ENCODE data around the gene YY1. TPM values are rescaled to one million over a fixed set of nuclear protein-coding genes. Genes with fewer than 3 reads are reported as not detected.
"Not testable (repeated sequence)": the region's sequence is repeated elsewhere in the genome, so short reads cannot be mapped to it uniquely, and the experiment has no call there.

YY1 gene
- total RNA-seq, 6 experiments from 2014 or later = 24.4 to 52.5 (median 36.1) TPM

DNA sequence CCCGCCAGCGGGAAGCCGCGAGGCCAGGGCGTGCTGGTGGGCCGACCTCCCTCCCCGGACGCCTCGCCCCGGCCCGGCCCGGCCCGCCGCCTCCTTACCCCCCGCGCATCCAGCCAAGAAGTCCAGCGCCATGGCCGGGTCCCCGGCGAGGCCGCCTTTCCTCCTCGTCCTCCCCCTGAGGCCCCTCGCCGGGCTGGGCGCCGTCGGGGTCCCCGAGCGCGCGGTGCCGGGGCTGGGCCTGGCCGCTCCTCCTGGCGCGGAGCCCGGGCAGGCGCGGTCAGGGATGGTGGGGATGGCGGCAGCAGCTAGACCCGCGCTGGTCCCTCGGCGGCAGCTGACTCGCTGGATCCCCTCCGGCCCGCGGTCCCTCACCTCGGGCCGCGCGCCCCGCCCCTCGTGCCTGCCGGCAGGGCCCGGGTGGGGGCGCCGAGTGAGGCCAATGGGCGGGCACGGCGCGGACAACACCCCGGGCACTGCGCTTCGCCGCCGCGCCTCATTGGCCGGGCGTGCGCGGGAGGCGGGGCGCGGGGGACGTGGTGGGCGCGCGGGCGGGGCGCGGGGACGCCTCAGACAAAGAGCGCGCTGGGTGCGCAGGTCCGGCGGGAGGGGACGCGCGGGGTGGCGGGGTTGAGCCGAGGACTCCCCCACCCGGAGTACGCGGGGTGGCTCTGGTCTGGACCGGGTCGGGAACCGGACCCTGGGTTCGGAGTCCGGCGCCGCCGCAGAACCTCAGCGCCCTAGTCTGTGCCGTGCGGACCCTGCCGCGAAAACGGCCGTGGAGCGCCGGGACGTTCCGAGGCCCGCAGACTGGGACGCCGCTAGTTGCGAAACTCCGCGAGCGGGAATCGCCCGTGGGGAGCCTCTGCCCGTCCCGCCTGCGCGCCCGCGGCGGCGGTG lies 67.4 kb downstream of the YY1 start, which contains the start of gene SLC25A29:
Gene SLC25A29, minus strand, starts transcription at position 344 of the 897 bp plus-strand sequence. Its CDS starts 212 bp downstream, at position 132.
- H3K27ac ChIP-seq = peak within 1 kb of the TSS; percentile 80 to 90 (median 82)
- H3K4me1 ChIP-seq = peaks cover 0 to 18% (median 6%) of the 10 kb centered on the region in 4 donors
- H3K4me3 ChIP-seq = peak within 1 kb of the TSS; percentile 70 to 89 (median 89)
- H3K9me3 ChIP-seq = no peaks in the 10 kb centered on the region
- peak; percentile 65 for TF ChIP-seq POLR2A (IDR thresholded peaks at IDR 0.05)
- TF ChIP-seq, protein P1, sequence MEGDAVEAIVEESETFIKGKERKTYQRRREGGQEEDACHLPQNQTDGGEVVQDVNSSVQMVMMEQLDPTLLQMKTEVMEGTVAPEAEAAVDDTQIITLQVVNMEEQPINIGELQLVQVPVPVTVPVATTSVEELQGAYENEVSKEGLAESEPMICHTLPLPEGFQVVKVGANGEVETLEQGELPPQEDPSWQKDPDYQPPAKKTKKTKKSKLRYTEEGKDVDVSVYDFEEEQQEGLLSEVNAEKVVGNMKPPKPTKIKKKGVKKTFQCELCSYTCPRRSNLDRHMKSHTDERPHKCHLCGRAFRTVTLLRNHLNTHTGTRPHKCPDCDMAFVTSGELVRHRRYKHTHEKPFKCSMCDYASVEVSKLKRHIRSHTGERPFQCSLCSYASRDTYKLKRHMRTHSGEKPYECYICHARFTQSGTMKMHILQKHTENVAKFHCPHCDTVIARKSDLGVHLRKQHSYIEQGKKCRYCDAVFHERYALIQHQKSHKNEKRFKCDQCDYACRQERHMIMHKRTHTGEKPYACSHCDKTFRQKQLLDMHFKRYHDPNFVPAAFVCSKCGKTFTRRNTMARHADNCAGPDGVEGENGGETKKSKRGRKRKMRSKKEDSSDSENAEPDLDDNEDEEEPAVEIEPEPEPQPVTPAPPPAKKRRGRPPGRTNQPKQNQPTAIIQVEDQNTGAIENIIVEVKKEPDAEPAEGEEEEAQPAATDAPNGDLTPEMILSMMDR (IDR thresholded peaks at IDR 0.05) = no peak
- peak; percentile 91 to 94 (median 93) for DNase-seq
- intact Hi-C loops (cut with DNase I) = loop anchor here in 1 of 2 donors (10.0 kb wide), 1 partner anchor 68 kb away; the partner anchor contains the start of gene WDR25
- ATAC-seq = peak; percentile 82 to 92 (median 89)
- no peaks in the 10 kb centered on the region for H3K36me3 ChIP-seq
- H3K27me3 ChIP-seq = no peaks in the 10 kb centered on the region
- 0% methylated on average over 18 of the region's 131 CpGs for WGBS (ENCODE audit: insufficient coverage, low coverage, low lambda C conversion rate, missing lambda C conversion rate)

DNA sequence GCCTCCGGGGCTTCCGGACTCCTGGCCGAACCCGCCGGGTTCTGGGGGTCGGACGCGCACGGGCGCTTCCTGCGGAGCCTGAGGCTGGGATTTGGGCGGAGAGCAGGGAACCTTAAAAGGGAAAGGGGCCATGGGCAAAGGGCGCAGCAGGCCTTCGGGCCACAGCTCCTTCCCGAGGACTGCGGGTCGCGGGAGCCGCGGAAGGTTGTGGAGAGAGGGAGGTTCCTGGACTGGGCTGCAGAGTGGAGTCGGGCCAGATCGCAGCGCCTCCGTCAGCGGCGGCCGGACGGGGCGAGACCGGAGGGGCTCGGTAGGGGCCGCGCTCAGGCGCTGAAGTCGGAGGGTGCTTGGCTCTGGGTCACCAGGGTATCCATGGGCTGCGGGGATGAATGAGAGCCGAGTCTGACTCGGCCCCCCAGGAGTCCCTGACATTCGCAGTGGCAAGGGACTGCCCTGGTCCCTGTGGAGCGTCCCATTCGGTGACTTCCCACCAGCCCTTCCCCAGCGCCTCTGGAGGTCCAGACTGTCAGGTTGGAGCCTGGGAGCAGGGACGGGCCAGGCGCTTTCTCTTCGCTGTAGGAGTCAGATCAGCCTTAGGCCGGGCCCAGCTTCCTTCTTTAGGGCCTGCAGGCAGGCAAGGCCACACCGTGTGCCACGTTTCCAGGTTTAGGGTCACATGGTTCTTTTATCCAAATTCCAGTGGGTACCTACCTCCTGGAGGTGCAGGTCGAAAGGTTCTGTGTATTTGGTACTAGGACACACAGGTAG lies 68.2 kb downstream of the YY1 start:
- H3K9me3 ChIP-seq = no peaks in the 10 kb centered on the region
- 7% methylated on average over 17 of the region's 49 CpGs for WGBS (ENCODE audit: insufficient coverage, low coverage, low lambda C conversion rate, missing lambda C conversion rate)
- H3K36me3 ChIP-seq = no peaks in the 10 kb centered on the region
- DNase-seq (peak in 1 of 3 donors; percentile 63), ATAC-seq (peak; percentile 3 to 22 (median 15))
- intact Hi-C loops (cut with DNase I) = loop anchor here in 1 of 2 donors (10.0 kb wide), 1 partner anchor 68 kb away; the partner anchor contains the start of gene WDR25
- H3K4me3 ChIP-seq = peak overlapping the region; percentile 70 to 89 (median 89)
- H3K4me1 ChIP-seq = peaks cover 0 to 26% (median 9%) of the 10 kb centered on the region in 4 donors
- TF ChIP-seq, protein P1 (IDR thresholded peaks at IDR 0.05) = no peak
- no peak for TF ChIP-seq POLR2A (IDR thresholded peaks at IDR 0.05)
- H3K27ac ChIP-seq = peak overlapping the region; percentile 80 to 90 (median 82)
- no peaks in the 10 kb centered on the region for H3K27me3 ChIP-seq

DNA sequence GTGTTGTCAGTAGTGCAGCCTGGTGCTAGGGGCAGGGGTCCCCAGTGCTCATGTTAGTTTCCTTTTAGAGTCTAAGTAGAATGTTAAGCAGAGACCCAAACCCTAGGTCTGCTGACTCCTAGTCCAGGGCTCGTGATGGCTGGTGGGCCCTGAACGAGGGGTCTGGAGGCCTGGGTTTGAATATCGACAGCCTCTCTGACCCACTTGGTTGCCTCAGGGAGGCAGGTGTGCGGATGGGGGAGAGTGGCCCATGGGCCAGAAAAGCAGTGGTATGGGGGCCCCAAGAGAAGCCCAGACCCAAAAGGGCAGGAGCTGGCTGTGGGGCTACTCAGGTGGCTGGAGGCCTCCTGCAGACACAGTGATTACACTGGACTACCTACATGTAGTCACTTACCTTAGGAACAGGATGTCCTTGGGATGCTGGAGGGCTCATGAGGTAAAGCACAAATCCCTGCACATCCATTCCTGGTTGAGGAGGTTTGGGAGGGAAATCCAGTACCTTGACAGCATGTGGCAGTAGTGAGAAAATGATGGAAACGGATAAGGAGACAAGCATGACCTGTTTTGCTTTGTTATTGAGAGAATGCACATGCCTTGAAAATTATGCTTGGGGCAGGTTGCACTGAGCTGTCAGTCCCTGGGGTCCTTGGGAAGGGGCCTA lies 69.0 kb downstream of the YY1 start:
- H3K27ac ChIP-seq = peak overlapping the region; percentile 80 to 90 (median 82)
- intact Hi-C loops (cut with DNase I) = loop anchor here in 1 of 2 donors (10.0 kb wide), 1 partner anchor 67 kb away; the partner anchor contains the start of gene WDR25
- H3K4me1 ChIP-seq = peaks cover 0 to 26% (median 10%) of the 10 kb centered on the region in 4 donors
- 62% methylated on average over 2 of the region's 5 CpGs for WGBS (ENCODE audit: insufficient coverage, low coverage, low lambda C conversion rate, missing lambda C conversion rate)
- H3K9me3 ChIP-seq = no peaks in the 10 kb centered on the region
- DNase-seq = no peak
- no peak for ATAC-seq
- peak overlapping the region in 2 of 3 donors; percentile 70 to 89 for H3K4me3 ChIP-seq
- TF ChIP-seq, protein P1 (IDR thresholded peaks at IDR 0.05) = peak in 2 of 4 donors; percentile 4 to 11
- TF ChIP-seq POLR2A (IDR thresholded peaks at IDR 0.05) = no peak
- H3K36me3 ChIP-seq = no peaks in the 10 kb centered on the region
- no peaks in the 10 kb centered on the region for H3K27me3 ChIP-seq

DNA sequence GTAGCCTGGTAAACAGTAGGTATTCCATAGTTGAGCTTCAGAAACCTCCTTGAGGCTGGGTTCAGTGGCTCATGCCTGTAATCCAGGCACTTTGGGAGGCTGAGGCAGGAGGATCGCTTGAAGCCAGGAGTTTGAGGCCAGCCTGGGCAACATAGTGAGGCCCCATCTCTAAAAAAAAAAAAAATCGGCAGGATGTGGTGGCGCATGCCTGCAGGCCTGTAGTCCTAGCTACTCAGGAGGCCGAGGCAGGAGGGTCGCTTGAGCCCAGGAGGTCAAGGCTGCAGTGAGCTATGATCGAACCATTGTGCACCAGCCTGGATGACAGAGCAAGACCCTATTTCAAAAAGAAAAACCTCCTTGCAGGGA lies 69.5 kb downstream of the YY1 start:
- not testable (repeated sequence) for ATAC-seq
- intact Hi-C loops (cut with DNase I) = loop anchor here in 1 of 2 donors (10.0 kb wide), 1 partner anchor 66 kb away; the partner anchor contains the start of gene WDR25

More for the DNA sequence above, 69.5 kb downstream of the YY1 start:
- H3K4me3 ChIP-seq, DNase-seq, H3K27me3 ChIP-seq, H3K9me3 ChIP-seq, H3K36me3 ChIP-seq: not testable (repeated sequence)
- 63% methylated on average over 6 of the region's 6 CpGs for WGBS (ENCODE audit: insufficient coverage, low coverage, low lambda C conversion rate, missing lambda C conversion rate)
- Histone ChIP-seq H3K4me1 (peaks cover 0 to 26% (median 10%) of the 10 kb centered on the region in 4 donors), H3K27ac (peak overlapping the region in 1 of 3 donors; percentile 80)

Data from right lobe of liver (tissue), 6 donors.